Activated CD4-positive, alpha-beta T cell treated with anti-CD3 and anti-CD28 coated beads, Interleukin-10, Interleukin-2, amounts not matched to agents 100 ng/mL and 50 ng/mL, durations not matched to agents 16 hours and 8 hours (primary cell): ENCODE measurements around the gene ZNF112.
"Not testable (repeated sequence)": the region's sequence is repeated elsewhere in the genome, so short reads cannot be mapped to it uniquely, and the experiment has no call there.

ENCODE experiments used
- DNase-seq: peaks from one replicate; pipeline ENCODE4 v3.0.0-alpha.2; 2020

The ZNF112 gene

GRCh38 chr19:44356383-44357111 is at the start of gene ZNF112:
TSS of gene ZNF112 (minus strand) at chr19:44356680. CDS start at chr19:44340539, 16,141 bp downstream.
- DNase-seq = peak; percentile 4

GRCh38 chr19:44401139-44402115 is 44.9 kb upstream of the ZNF112 start, which contains the start of gene ZNF285:
TSS of gene ZNF285 (minus strand) at chr19:44401608. CDS start at chr19:44397213, 4,395 bp downstream.
- peak; percentile 77 for DNase-seq

GRCh38 chr19:44389268-44389667 is 32.8 kb upstream of the ZNF112 start:
- not testable (repeated sequence) for DNase-seq

GRCh38 chr19:44374789-44375188 is 18.3 kb upstream of the ZNF112 start:
- no peak for DNase-seq

- no peak for DNase-seq
Observed at GRCh38 chr19:44371815-44372480, 15.5 kb upstream of the ZNF112 start.

DNA sequence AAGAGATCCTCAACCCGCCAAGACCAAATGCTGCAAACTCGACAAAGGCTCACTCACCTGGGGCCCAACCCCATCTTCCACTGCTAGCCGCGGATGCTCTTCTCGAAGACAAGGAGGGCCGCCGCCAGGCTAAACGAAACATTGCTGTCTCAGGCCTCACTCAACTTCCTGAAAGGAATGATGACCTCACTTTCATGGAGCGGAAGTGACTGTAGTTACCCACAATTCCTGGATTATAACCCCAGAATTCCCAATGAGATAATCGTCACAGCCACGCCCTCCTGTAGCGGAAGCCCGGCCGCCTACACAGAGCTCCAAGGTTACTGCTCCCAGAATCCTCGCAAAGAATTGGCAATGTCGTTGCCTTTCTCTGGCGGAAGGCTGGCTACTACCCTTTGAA is 10.5 kb upstream of the ZNF112 start:
- DNase-seq = no peak

DNA sequence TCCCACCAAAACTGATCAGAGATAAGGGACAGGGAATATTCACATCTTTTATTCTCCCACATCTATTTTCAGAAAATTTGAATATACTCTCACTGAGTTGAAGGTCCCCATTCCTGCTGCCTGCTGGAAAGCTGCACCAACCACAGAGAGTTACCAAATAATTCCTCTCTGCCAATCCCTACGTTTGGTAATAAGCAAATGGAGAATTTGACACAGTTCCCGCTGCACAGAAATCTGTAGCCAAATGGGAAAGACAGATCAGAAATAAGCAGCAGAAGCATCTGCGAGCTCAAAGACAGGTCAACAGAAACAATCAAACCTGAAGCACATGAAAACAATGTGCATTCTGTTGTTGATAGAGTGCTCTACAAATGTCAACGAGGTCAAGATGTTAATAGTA is 9.9 kb downstream of the ZNF112 start:
- no peak for DNase-seq

GRCh38 chr19:44345959-44346358 is 10.5 kb downstream of the ZNF112 start:
- DNase-seq = no peak

- DNase-seq = no peak
Observed at GRCh38 chr19:44344255-44344654, 12.2 kb downstream of the ZNF112 start.

GRCh38 chr19:44341794-44342193 is 14.7 kb downstream of the ZNF112 start:
- DNase-seq = no peak

DNA sequence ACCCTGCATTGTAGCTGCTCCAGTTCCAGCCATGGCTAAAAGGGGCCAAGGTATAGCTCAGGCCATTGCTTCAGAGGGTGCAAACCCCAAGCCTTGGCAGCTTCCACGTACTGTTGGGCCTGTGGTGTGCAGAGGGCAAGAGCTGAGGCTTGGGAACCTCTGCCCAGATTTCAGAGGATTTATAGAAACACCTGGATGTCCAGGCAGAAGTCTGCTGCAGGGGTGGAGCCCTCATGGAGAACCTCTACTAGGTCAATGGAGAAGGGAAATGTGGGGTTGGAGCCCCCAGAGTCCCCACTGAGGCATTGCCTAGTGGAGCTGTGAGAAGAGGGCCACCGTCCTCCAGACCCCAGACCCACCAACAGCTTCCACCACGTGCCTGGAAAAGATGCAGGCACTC is 21.8 kb downstream of the ZNF112 start:
- not testable (repeated sequence) for DNase-seq

DNA sequence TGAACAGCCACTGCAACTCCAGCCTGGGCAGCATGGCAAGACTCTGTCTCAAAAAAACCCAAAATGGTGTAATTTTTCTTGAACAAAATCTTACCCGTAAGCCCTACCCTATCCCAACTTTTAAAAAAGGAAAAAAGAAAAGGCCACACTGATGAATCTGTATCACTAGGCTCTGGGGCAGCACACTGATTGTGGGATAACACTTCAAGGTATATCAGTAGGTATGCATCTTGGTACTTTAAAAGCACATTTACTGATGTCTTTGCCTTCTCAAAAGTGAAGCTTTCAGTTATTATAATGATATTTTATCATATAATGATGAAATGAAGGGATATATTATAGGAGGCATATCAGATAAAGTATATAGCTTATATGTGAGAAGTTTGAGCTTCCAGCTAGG is 24.3 kb downstream of the ZNF112 start:
- no peak for DNase-seq

DNA sequence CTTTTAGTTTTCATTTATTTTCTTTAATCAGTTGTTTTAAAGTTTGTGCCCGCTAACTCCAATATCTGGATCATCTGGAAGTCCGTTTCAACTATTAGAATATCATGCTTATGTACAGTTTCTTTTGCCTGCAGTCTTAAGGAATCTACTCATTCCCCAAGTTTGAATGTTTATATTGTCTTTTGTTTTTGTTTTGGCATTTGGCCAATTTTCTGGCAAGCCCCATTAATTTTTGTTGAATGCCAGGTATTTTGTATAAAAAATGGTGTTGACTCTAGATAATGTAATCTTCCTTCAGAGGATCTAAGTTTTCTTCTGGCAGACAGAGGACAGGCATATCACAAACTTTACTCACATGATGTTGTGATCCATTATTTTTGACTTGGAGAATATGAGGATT is 40.6 kb downstream of the ZNF112 start:
- DNase-seq = no peak

- DNase-seq = no peak
Observed at GRCh38 chr19:44313231-44313630, 43.2 kb downstream of the ZNF112 start.

DNA sequence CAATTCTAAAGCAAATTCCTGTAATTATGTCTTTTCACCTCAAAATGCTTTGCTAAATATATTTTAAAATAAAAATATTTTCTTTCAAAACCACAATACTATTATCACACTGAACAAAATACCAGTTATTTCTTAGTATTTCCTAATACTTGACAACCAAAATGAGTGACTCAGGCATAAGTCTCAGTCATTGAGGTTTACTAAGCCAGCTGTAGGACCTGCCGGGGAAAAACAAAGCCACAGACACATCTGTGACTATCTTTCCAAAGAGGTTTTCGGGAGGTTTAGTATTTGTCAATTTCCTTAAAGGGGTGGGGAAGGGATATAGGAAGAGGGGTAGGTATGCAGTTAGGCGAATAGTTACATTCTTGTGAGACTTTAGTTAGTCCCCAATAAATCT is 48.5 kb downstream of the ZNF112 start:
- no peak for DNase-seq

DNA sequence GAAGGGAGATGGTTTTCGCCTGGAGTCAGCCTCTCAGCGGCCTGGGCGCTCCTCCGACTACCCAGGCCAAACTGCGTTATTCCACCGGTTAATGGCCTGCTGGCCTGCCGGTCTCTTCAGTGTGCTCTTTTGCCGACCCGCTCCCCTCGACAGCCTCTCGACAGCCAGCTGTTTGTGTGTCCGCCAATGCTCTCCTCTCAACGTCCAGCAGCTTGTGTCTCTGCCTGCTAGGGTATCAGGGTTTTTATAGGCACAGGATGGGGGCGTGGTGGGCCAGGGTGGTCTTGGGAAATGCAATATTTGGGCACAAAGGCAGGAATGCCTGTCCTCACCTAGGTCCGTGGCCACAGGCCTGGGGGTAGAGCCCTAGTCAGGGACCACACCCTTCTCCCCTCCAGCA is 50.2 kb downstream of the ZNF112 start:
- DNase-seq = no peak

DNA sequence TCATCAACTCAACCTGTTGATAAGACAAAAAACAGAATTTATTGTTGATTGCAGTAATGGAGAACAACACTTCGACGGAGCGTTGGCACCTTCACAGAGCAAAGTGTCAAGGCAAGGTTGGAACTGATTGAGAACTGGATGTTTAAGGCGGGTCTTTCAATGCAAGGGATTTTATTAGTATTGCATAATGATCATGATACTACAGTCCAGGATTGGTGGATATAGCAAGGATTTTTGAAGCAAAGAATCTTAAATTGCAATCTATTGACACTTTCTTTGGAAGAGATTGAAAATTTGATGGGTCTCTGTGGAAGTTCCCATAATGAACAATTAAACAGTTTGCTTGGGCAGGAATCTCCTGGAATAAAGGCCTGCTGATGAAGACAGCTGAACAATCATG is 51.0 kb downstream of the ZNF112 start:
- DNase-seq = no peak

GRCh38 chr19:44304659-44305193 is 51.8 kb downstream of the ZNF112 start, which contains the start of gene ZNF235:
TSS of gene ZNF235 (minus strand) at chr19:44305025. CDS start at chr19:44303404, 1,621 bp downstream.
- peak; percentile 91 for DNase-seq

DNA sequence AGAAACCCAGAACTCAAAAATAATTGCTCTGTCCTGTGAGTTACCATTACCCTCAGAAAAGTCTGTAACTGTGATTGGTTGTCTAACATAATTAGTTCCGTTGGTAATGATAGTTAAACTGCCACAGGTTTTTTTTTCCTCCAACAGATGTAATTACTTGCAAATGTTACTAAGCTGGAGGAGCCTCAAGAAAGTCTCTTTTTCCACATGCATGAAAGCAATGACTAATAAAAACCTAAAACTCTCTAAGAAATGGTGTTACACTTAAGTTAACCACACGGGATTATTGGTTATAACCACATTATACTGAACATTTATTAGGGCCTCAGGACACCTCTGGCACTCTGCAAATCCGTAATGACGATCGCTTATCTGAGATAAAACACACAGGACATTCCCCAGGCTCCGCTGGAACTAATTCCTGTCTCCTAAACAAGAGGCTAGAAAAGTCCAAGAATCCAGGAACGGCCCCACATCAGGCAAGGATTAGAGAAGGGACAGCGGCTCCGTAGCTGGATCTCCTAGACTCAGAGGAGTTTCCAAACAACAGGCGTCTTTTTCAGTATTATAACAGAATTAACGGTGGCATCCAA is 52.4 kb downstream of the ZNF112 start:
- DNase-seq = peak; percentile 11

GRCh38 chr19:44303320-44303719 is 53.2 kb downstream of the ZNF112 start:
- DNase-seq = no peak

DNA sequence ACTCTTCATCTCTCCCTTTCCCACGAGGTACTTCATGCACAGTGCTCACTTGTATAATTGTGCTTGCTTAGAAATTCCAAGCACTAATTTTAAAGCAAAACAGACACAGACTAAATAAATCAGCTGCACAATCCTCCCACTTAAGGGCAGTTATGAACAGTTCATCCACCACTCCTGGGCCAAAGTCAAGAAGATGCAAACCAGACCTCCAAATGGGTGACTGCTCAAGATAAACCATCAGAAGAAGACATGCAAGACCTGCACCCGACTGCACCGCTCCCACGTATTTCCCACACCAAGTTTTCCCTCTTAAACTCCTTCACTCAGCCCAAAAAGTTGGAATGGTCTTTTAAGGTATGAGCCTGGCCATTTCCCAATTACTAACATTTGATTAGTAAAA is 71.5 kb downstream of the ZNF112 start:
- no peak for DNase-seq

- no peak for DNase-seq
Observed at GRCh38 chr19:44282846-44283245, 73.6 kb downstream of the ZNF112 start.
